ENCODE data around the gene SCMH1. TPM values are rescaled to one million over a fixed set of nuclear protein-coding genes. Genes with fewer than 3 reads are reported as not detected.
"Not testable (repeated sequence)": the region's sequence is repeated elsewhere in the genome, so short reads cannot be mapped to it uniquely, and the experiment has no call there.

SCMH1 gene
- total RNA-seq, 6 experiments from 2014 or later = 16.9 to 24.4 (median 21.7) TPM

- TF ChIP-seq CTCF (IDR thresholded peaks at IDR 0.05) = no peak
- Mint-ChIP-seq H3K4me3 (no peak overlapping the region), H3K27ac (no peak overlapping the region), H3K27me3 (ENCODE audit: insufficient read depth) (no peaks in the 10 kb centered on the region), H3K9me3 (no peaks in the 10 kb centered on the region; the same call in 1 of the 2 replicates), H3K4me1 (ENCODE audit: low read depth) (no peaks in the 10 kb centered on the region), H3K36me3 (ENCODE audit: low read depth) (peaks cover 9% of the 10 kb centered on the region)
- no peak for DNase-seq
These were observed 57.7 kb downstream of the SCMH1 start for GRCh38 chr1:41184446-41184845.

GRCh38 chr1:41178230-41178629 is 63.9 kb downstream of the SCMH1 start:
- H3K4me1 Mint-ChIP-seq (ENCODE audit: low read depth); H3K27ac Mint-ChIP-seq; DNase-seq; H3K9me3 Mint-ChIP-seq; H3K27me3 Mint-ChIP-seq (ENCODE audit: insufficient read depth); H3K4me3 Mint-ChIP-seq: not testable (repeated sequence)
- H3K36me3 Mint-ChIP-seq (ENCODE audit: low read depth) = peaks cover 34% of the 10 kb centered on the region

DNA sequence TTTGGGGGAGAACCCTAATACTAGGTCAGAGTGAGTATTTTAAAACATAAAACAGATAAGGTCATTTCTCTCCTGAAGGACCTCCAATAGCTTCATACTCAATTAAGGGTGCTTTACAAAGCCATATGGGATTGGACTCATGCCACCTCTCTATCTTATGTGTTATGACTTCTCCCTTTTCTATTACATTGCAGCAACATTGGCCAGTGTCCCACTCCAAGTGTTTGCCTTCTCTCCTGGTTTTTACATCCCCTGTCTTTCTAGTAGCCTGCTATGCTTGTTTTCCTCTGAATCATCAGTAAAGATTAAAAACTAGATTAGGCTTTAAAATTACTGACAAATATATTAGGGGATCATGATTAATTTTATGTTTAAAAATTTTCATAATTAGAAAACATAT is 66.6 kb downstream of the SCMH1 start:
- Mint-ChIP-seq H3K9me3 (peaks cover 6% of the 10 kb centered on the region; the same call in 1 of the 2 replicates), H3K4me3 (no peak overlapping the region), H3K36me3 (ENCODE audit: low read depth) (peaks cover 30% of the 10 kb centered on the region), H3K27me3 (ENCODE audit: insufficient read depth) (no peaks in the 10 kb centered on the region; the same call in 1 of the 2 replicates), H3K27ac (no peak overlapping the region), H3K4me1 (ENCODE audit: low read depth) (peaks cover 6% of the 10 kb centered on the region; the same call in 1 of the 2 replicates)
- no peak for TF ChIP-seq CTCF (IDR thresholded peaks at IDR 0.05)
- DNase-seq = peak; percentile 4

GRCh38 chr1:41174170-41174569 is 67.9 kb downstream of the SCMH1 start:
- H3K4me1 Mint-ChIP-seq (ENCODE audit: low read depth) = peaks cover 6% of the 10 kb centered on the region; the same call in 1 of the 2 replicates
- peaks cover 6% of the 10 kb centered on the region; the same call in 1 of the 2 replicates for H3K9me3 Mint-ChIP-seq
- no peak overlapping the region for H3K4me3 Mint-ChIP-seq
- DNase-seq = no peak
- H3K27me3 Mint-ChIP-seq (ENCODE audit: insufficient read depth) = no peaks in the 10 kb centered on the region; the same call in 1 of the 2 replicates
- no peak overlapping the region for H3K27ac Mint-ChIP-seq
- no peak for TF ChIP-seq CTCF (IDR thresholded peaks at IDR 0.05)
- peaks cover 40% of the 10 kb centered on the region for H3K36me3 Mint-ChIP-seq (ENCODE audit: low read depth)

DNA sequence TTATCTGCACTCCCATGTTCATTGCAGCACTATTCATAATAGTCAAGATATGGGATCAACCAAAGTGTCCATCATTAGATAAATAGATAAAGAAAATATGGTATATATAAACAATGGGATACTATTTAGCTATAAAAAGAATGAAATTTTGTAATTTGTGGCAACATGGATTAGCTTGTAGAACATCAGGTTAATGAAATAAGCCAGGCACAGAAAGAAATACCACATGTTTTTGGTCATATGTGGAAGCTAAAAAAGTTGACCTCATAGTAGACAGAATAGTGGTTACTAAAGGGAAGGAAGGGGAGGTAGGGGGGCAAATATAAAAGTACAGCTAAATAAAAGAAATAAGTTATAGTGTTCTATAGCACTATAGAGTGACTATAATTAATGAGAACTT is 68.5 kb downstream of the SCMH1 start:
- DNase-seq = no peak
- Mint-ChIP-seq H3K4me1 (ENCODE audit: low read depth) (peaks cover 6% of the 10 kb centered on the region; the same call in 1 of the 2 replicates), H3K4me3 (no peak overlapping the region), H3K9me3 (peaks cover 8% of the 10 kb centered on the region), H3K27me3 (ENCODE audit: insufficient read depth) (peaks cover 2% of the 10 kb centered on the region), H3K36me3 (ENCODE audit: low read depth) (peaks cover 40% of the 10 kb centered on the region), H3K27ac (no peak overlapping the region)
- TF ChIP-seq CTCF (IDR thresholded peaks at IDR 0.05) = no peak

GRCh38 chr1:41171266-41171874 is 70.7 kb downstream of the SCMH1 start:
- no peak for TF ChIP-seq CTCF (IDR thresholded peaks at IDR 0.05)
- peaks cover 44% of the 10 kb centered on the region for H3K36me3 Mint-ChIP-seq (ENCODE audit: low read depth)
- H3K9me3 Mint-ChIP-seq = peaks cover 24% of the 10 kb centered on the region
- no peak overlapping the region for H3K27ac Mint-ChIP-seq
- H3K27me3 Mint-ChIP-seq (ENCODE audit: insufficient read depth) = peaks cover 2% of the 10 kb centered on the region
- no peak overlapping the region for H3K4me3 Mint-ChIP-seq
- peaks cover 12% of the 10 kb centered on the region for H3K4me1 Mint-ChIP-seq (ENCODE audit: low read depth)
- DNase-seq = no peak

Data from HFFc6 (cell line).